GM18858 (cell line): ENCODE results near the gene FMNL3.
A peak's percentile ranks its signal among the peaks of the same experiment; 100 is the strongest.

Experiments
- ATAC-seq: cut with Tn5 transposase; IDR thresholded peaks from one replicate; pipeline ENCODE4 v1.9.1; 2021; ENCODE audit not compliant: unreplicated experiment

The FMNL3 gene

DNA sequence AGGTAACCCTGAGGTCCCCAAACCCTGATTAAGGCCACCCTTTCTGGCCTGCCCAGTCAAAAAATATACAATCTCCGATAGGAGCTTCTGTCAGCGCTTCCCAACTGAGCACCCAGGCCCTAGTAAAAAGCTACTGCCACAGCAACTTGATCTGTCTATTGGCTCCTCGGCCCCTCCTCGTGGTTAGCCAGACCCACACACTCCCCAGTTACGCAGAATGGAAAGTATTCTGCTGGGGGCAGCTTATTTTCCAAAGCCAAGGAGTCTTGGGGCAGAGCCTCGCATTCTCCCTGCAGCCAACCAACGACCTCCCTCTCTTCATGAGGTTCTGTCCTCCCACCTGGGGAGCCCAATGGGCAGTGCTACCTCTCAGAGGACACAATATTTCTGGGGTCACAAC, 32.1 kb downstream of the FMNL3 start:
- ATAC-seq: no peak

DNA sequence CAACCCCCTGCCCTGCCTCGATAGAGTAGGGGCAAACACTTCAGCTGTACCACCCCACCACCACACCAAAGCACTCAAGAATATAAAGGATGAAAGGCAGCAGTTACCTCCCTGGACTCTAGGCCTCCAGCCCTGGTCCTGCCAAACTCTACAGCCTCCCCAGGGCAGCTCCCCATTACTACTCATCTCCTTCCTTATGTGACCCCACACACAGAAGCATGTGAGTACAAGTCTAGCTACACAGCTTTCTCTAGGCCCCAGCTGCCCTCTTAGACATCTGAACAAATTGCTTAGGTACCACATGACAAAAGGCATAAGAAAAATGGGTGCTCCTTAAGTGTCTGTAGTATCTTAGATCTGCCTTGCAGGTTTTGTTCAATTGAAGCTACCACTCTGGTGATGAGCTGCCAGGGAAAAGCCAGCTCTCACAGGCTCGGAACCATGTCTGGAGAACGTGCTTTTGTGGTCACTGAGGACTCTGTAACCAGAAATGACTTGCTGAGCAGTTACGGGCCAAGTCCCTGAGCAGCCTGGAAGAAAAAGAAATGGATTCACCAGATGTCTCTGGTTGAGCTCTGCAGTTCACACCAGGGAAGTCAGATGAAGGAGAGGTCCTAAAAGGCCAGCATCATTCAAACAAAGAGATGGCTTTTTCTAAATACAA, 32.8 kb downstream of the FMNL3 start:
- ATAC-seq: no peak

DNA sequence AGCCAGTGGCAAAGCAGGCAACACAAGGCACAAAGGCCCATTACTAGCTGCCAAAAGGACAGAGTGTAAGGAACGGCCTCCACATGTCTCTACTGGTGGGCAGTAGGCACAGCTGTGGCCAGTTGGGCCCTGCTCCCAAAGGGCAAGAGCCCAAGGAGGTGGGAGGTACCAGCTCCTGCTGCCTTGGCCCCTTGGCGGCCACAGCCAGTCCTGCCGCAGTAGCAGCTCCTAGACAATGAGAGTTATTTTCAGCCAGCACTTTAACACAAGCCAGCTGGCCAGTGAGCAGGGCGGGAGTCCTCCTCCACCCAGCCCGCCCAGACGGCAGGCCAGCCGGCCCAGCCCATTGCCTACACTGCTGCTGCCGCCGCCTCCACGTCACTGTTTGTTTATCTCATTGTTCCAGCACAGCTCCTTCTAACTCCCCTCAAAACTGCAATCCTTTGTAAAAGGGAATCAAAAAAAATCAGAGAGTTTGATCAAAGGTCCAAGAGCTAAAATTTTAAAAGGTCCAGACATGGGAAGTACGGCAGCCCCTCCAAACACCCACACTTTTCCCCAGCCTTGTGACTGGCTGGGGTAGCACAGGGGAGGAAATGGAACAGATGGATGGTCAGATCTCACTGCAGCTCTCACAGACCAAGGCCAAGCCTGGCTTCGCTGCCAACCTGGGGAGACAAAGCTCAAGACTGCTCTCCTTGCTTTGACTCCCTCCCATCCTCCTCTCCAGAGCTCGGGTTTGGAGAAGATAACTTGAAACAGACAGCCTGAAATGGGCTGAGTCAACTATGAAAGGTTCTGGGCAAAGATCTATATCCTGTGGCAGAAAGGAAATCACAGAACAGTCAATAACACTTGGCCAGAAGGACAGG, 33.5 kb downstream of the FMNL3 start:
- ATAC-seq: no peak

- no peak for ATAC-seq
These were observed 34.6 kb downstream of the FMNL3 start for GRCh38 chr12:49672301-49673217.

GRCh38 chr12:49671031-49671765, 36.0 kb downstream of the FMNL3 start:
- ATAC-seq: no peak

DNA sequence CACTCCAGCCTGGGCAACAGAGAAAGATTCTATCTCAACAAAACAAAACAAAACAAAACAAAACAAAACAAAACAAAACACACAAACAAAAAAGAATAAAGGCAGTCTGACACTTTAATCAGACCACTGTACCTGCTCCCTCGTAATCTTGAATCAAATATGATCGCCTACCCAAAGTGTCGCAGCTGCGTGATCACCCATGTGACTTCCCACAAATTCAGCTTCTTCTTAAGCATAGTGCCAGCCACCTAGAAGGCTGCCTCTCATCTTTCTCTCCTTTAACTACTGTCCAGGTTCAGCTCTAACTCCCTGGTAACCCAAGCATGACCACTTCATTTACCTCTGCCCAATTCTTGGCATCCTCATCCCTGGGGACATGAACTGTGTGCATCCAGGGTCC, 37.4 kb downstream of the FMNL3 start:
- ATAC-seq: no peak

DNA sequence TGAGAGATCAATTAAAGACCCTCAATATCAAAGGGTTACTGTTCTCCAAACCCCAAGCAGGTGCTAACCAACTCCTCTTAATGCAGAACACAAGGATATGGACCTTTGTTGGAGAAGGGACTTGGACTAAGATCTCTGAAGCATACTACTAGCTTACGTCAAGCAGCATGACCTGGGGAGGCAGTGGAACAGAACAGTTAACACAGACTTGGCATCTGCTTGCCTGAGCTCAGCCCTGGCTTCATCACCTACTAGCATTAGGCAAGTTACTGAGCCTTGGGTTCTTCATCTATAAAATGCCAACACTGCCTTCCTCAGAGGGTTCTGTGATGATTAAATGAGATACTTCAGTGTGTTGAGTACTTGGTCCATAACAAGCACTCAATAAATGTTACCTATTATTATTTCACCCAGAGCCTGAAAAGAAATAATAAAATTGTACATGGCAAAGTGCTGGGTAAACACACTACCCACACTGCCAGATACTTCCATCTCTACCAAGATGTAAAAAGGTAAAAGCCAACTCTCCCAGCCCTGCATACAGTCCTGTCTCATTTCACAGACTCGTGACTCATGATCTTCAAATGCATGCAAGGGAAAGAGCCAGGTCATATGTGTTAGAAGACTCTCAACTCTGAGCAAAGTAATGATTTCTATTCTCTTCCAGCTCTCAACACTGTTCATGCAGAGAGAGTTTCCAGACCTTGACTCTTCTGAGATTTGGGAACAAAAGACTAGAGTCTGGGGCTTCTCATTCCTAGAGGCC, 39.7 kb downstream of the FMNL3 start:
- ATAC-seq: no peak

DNA sequence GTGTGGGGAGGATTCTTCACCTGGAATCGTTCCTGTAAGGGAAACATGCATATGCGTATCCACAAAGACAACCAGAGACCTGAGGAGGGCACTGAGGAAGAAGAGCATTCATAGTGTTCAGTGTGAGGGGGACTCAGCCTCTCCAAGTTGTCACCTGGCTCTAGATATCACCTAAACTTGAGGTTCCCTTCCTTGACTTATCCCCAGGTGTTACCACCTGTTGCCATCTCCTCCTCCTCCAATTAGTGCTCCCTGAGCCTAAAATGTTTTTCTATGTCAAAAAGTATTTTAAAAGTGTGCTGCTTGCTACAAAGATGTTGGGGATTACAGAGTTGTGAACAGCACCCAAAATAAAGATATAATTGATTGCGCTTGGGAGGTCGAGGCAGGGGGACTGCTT, 41.0 kb downstream of the FMNL3 start:
- ATAC-seq: no peak

- ATAC-seq: no peak
These were observed 41.8 kb downstream of the FMNL3 start for GRCh38 chr12:49665384-49665783.

DNA sequence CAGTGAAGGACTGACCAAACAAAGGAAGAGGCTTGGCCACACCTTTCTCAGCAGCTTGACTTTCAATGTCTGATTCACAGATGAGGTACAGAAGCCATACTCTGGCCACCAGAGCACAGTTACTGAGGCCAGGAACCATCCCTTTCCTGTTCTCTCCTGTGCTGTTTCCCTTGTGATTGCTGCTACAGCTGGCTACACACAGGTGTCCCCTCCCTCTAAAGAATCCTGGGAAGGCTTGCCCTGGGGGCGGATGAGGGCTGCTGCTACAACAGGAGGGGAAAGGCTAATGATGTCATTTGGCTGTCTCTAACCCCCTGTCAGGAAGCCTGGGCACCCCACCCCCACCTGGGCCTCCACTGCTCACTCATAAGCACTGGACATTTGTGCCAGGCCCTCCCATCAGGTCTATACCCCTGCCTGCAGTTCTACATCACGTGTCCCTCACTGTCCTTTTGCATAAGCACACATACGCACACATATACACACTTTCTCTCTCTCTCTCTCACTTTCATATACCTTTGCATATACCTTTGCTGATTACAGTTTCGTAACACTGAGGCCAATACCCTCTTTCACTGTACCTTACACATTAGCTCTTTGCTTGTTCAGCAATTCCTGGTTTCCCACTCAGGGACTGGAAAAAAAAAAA, 42.5 kb downstream of the FMNL3 start:
- peak; percentile 53 for ATAC-seq

DNA sequence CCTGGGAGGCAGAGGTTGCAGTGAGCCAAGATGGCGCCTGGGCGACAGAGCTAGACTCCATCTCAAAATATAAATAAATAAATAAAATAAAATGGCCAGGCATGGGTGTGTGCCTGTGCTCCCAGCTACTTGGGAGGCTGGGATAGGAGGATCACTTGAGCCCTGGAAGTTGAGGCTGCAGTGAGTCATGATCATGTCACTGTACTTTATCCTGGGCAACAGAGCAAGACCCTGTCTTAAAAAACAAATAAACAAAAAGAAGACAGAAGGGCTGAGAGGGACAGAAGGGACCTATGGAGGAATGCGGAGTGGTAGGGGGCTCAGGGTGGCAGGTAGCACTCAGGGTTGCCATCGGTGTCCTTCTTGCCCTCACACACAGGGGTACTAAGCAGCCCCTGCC, 43.0 kb downstream of the FMNL3 start:
- ATAC-seq: no peak

GRCh38 chr12:49662998-49663843, 44.0 kb downstream of the FMNL3 start:
- ATAC-seq: peak; percentile 48

- no peak for ATAC-seq
These were observed 45.5 kb downstream of the FMNL3 start for GRCh38 chr12:49661746-49662145.

DNA sequence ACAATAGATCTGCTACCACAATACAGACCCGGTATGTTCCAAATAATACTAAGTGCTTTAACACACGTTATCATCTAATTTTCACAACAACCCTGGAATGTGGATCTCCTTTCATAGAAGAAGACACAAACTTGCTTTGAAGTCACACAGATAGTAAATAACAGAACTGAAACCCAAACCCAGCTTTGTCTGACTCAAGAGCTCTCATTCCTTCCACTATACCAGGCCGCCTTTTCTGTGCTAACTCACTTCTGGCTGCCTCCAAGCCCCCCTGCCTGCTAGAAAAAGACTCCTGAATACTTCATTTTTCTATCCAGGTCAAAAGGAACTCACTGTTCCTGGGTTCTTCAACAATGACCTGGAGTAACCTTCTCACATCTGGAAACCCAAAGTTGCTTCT, 46.0 kb downstream of the FMNL3 start:
- ATAC-seq: no peak

GRCh38 chr12:49659753-49660152, 47.5 kb downstream of the FMNL3 start:
- ATAC-seq: no peak

- no peak for ATAC-seq
These were observed 48.9 kb downstream of the FMNL3 start for GRCh38 chr12:49658276-49658675.

DNA sequence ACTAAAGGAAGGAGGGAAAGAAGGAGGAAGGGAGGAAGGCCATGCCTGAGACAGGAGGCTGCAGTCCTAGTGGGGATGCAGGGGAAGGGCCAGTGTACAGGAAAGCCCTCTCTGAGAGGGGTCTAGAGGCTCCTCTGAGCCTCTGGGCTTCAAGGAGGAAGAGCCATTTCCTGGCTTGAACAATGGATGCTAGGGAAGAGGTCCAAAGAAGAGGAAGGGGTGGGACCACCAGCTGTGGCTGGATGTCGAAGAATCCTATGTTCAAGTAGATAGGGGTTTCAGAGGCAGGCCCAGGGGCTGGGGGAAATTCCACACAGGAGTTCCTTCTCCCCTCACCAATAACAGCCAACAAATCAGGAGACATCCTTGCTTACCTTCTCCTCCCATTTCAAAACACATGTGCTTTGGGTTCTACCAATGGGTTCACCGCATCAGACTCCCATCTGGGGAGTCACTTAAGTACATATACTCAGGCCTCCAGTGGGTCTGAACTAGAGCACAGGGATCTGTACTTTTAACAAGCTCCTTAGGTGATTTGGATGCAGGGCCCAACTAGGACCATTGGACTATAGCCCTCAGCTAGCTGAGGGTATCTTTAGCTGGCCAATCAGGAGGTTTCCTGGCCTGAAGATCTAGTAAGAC, 51.5 kb downstream of the FMNL3 start:
- no peak for ATAC-seq

- ATAC-seq: no peak
These were observed 52.5 kb downstream of the FMNL3 start for GRCh38 chr12:49654715-49655114.
